ENCODE results near the gene HRCT1.

GRCh38 chr9:35908504-35909125 is 2.6 kb downstream of the HRCT1 start:
- TF ChIP-seq, protein P1, sequence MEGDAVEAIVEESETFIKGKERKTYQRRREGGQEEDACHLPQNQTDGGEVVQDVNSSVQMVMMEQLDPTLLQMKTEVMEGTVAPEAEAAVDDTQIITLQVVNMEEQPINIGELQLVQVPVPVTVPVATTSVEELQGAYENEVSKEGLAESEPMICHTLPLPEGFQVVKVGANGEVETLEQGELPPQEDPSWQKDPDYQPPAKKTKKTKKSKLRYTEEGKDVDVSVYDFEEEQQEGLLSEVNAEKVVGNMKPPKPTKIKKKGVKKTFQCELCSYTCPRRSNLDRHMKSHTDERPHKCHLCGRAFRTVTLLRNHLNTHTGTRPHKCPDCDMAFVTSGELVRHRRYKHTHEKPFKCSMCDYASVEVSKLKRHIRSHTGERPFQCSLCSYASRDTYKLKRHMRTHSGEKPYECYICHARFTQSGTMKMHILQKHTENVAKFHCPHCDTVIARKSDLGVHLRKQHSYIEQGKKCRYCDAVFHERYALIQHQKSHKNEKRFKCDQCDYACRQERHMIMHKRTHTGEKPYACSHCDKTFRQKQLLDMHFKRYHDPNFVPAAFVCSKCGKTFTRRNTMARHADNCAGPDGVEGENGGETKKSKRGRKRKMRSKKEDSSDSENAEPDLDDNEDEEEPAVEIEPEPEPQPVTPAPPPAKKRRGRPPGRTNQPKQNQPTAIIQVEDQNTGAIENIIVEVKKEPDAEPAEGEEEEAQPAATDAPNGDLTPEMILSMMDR (IDR thresholded peaks at IDR 0.05 in 2 of 3, conservative IDR thresholded peaks at IDR 0.05 in 1 of 3; ENCODE audit: borderline replicate concordance in 1 of 3, insufficient read depth in 1 of 3, low read depth in 2 of 3, low read length in 2 of 3), result no peak
- no peak for TF ChIP-seq EZH2 (IDR thresholded peaks at IDR 0.05)
- no peak for TF ChIP-seq POLR2A (IDR thresholded peaks at IDR 0.05; ENCODE audit: borderline replicate concordance, extremely low read depth, insufficient read depth, insufficient read length)
- TF ChIP-seq CEBPB (IDR thresholded peaks at IDR 0.05; ENCODE audit: low read depth), result no peak
- no peak for TF ChIP-seq CBX3 (IDR thresholded peaks at IDR 0.05; ENCODE audit: low read depth)
- TF ChIP-seq EGR1 (IDR thresholded peaks at IDR 0.05; ENCODE audit: low read depth), result no peak
- no peak for TF ChIP-seq SIN3A (IDR thresholded peaks at IDR 0.05; ENCODE audit: low read depth)
- TF ChIP-seq POLR2AphosphoS5 (IDR thresholded peaks at IDR 0.05; ENCODE audit: low read depth, low read length), result no peak
- TF ChIP-seq REST (IDR thresholded peaks at IDR 0.05; ENCODE audit: low read depth), result no peak
- TF ChIP-seq, protein P2, sequence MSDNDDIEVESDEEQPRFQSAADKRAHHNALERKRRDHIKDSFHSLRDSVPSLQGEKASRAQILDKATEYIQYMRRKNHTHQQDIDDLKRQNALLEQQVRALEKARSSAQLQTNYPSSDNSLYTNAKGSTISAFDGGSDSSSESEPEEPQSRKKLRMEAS (IDR thresholded peaks at IDR 0.05), result no peak

All from HCT116 (cell line).